Mucosa of descending colon (tissue), 3 donors: Measurements from ENCODE around the gene MSH3. TPM values are rescaled to one million over a fixed set of nuclear protein-coding genes. Genes with fewer than 3 reads are reported as not detected.

ENCODE experiments used
- ATAC-seq: fragments of 200-7000 bp; cut with Tn5 transposase; one replicate; pipeline ENCODE4 v1.9.1; 2020; ENCODE audit warnings: mild to moderate bottlenecking, moderate library complexity
- DNase-seq, 3 donors: peaks; one replicate each; pipeline ENCODE4 v3.0.0-alpha.2; 2020
- H3K36me3 ChIP-seq: fragments of 200-600 bp; one replicate; pipeline ENCODE4 v1.8.0; 2021; ENCODE audit warnings: low read depth, mild to moderate bottlenecking
- H3K4me1 ChIP-seq: fragments of 200-600 bp; one replicate; pipeline ENCODE4 v1.8.0; 2021; ENCODE audit warnings: low read depth, mild to moderate bottlenecking
- H3K4me3 ChIP-seq: fragments of 200-600 bp; one replicate; pipeline ENCODE4 v1.8.0; 2021; ENCODE audit warnings: mild to moderate bottlenecking
- H3K9me3 ChIP-seq: fragments of 200-600 bp; one replicate; pipeline ENCODE4 v1.8.0; 2021; ENCODE audit warnings: mild to moderate bottlenecking
- intact Hi-C, 2 donors: fragments of 100-400 bp; cut with DNase I in 1 of 2; cut with micrococcal nuclease in 1 of 2; formaldehyde crosslinking; loops; one replicate each; pipeline versions ENCODE4 v1.11.0 to v1.11.1; 2022; cut with DNase I, micrococcal nuclease
- total RNA-seq, 3 donors: library from RNA; stranded (reverse); fragmentation: NEBNext Ultra II Directional in 2 of 3; extraction: Animal tissue kit (Norgen Biotek cat#: 25700) in 2 of 3; gene quantifications; one replicate each; pipeline versions ENCODE4 v1.2.1 to v1.2.4, GENCODE V29; 2021 to 2023
- TF ChIP-seq, protein P1 (sequence below): fragments of 200-600 bp; IDR thresholded peaks from one replicate; pipeline ENCODE4 v1.8.0; 2022; ENCODE audit warnings: antibody characterized with exemption, mild to moderate bottlenecking
- donor health status: DM: no; HTN: no; CAD: no; lungs with moderate emphysema.
- donor health status: DM: no; HTN: no; CAD: no.
- donor health status: DM: no; HTN: yes; CAD: no.

Gene MSH3
- total RNA-seq, 3 donors from 2014 or later: 16.8 to 20.0 (median 17.1) TPM

DNA sequence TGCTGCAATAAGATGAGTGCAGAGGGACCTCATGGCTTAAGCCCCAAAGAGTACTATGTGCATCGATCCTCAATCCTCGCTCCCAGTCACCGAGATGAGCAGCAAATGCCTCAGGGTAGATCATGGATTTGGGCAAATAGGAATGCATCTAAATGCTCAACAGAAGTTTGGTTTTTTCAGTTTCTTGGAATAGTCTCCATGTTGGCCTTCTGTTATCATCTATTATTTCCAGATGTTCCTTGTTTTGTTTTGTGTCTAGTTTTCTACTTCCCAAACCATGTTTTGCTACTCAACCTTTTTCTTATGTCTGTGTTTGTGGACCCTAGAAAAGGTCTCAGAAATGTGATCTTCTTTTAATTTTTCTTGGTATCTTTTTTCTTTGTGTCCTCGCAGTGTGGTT lies 262.2 kb downstream of the MSH3 start:
- Histone ChIP-seq H3K36me3 (no peaks in the 10 kb centered on the region), H3K4me1 (no peaks in the 10 kb centered on the region), H3K9me3 (no peaks in the 10 kb centered on the region), H3K4me3 (no peak overlapping the region)
- no peak for ATAC-seq
- no peak for DNase-seq
- TF ChIP-seq, protein P1, sequence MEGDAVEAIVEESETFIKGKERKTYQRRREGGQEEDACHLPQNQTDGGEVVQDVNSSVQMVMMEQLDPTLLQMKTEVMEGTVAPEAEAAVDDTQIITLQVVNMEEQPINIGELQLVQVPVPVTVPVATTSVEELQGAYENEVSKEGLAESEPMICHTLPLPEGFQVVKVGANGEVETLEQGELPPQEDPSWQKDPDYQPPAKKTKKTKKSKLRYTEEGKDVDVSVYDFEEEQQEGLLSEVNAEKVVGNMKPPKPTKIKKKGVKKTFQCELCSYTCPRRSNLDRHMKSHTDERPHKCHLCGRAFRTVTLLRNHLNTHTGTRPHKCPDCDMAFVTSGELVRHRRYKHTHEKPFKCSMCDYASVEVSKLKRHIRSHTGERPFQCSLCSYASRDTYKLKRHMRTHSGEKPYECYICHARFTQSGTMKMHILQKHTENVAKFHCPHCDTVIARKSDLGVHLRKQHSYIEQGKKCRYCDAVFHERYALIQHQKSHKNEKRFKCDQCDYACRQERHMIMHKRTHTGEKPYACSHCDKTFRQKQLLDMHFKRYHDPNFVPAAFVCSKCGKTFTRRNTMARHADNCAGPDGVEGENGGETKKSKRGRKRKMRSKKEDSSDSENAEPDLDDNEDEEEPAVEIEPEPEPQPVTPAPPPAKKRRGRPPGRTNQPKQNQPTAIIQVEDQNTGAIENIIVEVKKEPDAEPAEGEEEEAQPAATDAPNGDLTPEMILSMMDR: no peak
- intact Hi-C loops: no loop called here

DNA sequence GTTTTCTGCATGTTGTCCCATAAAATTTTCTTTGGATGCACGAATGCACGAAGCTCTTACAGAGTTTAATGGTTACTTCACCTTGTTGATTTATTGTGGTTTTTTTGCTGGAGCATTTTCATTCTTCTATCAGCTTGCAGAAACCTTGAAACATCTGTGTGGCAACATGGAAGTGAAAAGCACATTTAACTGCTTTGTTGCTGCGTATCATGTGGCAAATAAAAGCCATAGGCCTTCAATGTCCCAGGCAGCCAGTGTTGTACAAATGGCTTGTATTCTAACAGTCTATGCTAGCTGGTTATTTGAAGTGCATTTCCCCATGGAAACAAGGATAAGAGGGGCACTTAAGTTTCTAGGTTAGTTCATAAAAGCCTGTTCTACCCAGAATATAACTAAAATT lies 263.2 kb downstream of the MSH3 start:
- Histone ChIP-seq H3K36me3 (no peaks in the 10 kb centered on the region), H3K4me1 (no peaks in the 10 kb centered on the region), H3K4me3 (no peak overlapping the region), H3K9me3 (no peaks in the 10 kb centered on the region)
- DNase-seq (no peak), ATAC-seq (no peak)
- intact Hi-C loops: no loop called here
- TF ChIP-seq, protein P1: no peak

DNA sequence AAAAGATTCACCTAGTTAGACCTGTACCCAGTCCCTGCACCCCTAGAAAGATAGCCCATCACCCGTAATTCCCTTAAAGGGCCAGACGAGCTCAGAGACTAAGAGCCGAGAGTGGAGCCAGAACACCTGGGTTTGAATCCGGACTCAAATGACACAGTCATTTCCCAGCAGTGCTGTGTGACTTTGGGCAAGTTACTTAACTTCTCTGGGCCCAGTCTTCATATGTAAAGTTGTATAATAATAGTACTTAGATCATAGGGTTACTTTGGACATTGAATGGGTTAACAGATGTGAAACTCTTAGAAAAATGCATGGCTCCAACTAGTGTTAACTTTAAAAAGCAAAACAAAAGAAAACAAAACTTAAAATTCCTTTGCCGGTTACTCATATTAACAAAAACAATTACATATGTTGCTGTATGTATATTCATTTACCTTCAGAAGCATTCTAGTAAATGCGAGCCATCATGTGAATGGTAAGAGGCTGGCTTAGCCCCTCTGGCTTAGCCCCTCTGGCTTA lies 265.3 kb downstream of the MSH3 start:
- H3K4me3 ChIP-seq: no peak overlapping the region
- TF ChIP-seq, protein P1: no peak
- H3K36me3 ChIP-seq: no peaks in the 10 kb centered on the region
- DNase-seq (no peak), ATAC-seq (no peak)
- intact Hi-C loops: no loop called here
- H3K9me3 ChIP-seq: no peaks in the 10 kb centered on the region
- no peaks in the 10 kb centered on the region for H3K4me1 ChIP-seq

DNA sequence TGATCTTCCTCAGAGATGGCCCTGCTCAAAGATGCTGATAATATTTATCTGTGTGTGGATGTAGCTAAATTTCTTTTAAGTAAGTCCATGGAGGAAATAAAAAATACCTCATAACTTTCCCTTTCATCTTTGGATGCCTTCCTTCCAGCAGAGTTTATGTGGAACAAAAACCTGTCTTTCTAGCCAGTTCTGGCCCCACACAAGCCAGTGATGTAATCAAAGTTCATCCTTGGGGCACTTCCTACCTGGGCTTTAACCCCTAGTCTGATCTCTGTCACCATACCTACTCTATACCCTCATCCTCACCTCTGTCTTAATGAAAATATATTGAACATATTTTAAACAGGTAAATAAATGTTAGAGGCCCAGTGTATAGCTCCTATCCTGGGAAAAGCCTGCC lies 265.9 kb downstream of the MSH3 start:
- intact Hi-C loops: no loop called here
- no peak for DNase-seq
- no peak for ATAC-seq
- Histone ChIP-seq H3K4me3 (no peak overlapping the region), H3K4me1 (no peaks in the 10 kb centered on the region), H3K36me3 (no peaks in the 10 kb centered on the region), H3K9me3 (no peaks in the 10 kb centered on the region)
- TF ChIP-seq, protein P1: no peak

DNA sequence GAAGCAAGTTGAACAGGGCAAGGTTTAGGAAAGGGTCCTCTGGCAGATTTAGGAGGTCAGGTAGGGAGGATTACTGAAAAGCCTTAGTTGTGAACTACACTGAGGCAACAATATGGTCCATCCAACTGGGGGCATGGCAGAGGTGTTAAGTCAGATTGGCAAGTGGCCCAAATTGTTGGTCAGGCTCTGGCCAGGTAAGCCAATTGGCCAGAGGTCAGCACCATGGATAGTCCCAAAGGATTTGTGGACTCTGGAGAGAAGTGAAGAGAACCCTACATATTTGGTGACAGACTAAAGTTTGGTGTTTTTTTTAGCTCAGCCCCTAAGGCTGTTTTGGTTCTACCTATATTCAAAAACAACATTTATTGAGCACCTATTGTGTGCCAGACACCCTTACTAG lies 266.6 kb downstream of the MSH3 start:
- no peak for DNase-seq
- H3K9me3 ChIP-seq: no peaks in the 10 kb centered on the region
- no peak for ATAC-seq
- no peaks in the 10 kb centered on the region for H3K36me3 ChIP-seq
- no peaks in the 10 kb centered on the region for H3K4me1 ChIP-seq
- intact Hi-C loops: no loop called here
- no peak overlapping the region for H3K4me3 ChIP-seq
- TF ChIP-seq, protein P1: no peak

DNA sequence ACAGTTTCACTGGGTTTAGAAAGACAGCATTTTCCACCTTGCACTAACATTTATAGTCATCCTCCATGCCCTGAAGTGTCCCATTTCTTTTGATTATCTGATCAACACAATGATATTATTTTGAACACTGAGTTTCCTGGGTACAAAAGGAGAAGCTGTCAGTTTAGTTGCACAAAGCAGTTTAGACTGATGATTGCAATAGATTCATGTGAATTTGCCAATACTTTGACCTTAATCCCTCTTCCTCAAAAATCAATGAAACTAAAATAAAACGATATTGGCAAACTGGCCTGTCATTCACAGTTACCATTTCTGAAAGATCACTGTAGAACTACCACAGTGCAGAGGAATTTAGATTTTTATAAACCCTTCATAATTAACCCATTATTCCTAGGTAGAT lies 271.5 kb downstream of the MSH3 start:
- TF ChIP-seq, protein P1: no peak

More for the DNA sequence above, 271.5 kb downstream of the MSH3 start:
- Histone ChIP-seq H3K4me1 (no peaks in the 10 kb centered on the region), H3K36me3 (no peaks in the 10 kb centered on the region), H3K9me3 (no peaks in the 10 kb centered on the region), H3K4me3 (no peak overlapping the region)
- ATAC-seq (no peak), DNase-seq (no peak)
- intact Hi-C loops: no loop called here
